Heart right ventricle (tissue), 12 donors: ENCODE measurements around the gene NELFCD. TPM values are rescaled to one million over a fixed set of nuclear protein-coding genes. Genes with fewer than 3 reads are reported as not detected.

Experiments used
- polyA plus RNA-seq, 2 donors: library from polyadenylated mRNA; stranded (reverse); fragments of 200-250 nt; gene quantifications; one replicate each; pipeline ENCODE4 v1.2.3, GENCODE V29; 2013
- total RNA-seq, 10 donors: library from RNA; stranded (reverse); fragmentation: NEBNext Ultra II Directional in 3 of 10; extraction: Animal tissue kit (Norgen Biotek cat#: 25700) in 3 of 10; gene quantifications; one replicate each; pipeline versions ENCODE4 v1.2.1 to v1.2.4, GENCODE V29; 2021 to 2023
- donor health status: ischemic (EF 13 %, LVEDD 7.1; RV severe dilation, severe dysfunction).
- donor health status: healthy with polysubstance abuse.
- donor health status: DM: no; HTN: yes; CAD: no.
- donor health status: DM: no; HTN: no; CAD: no.
- donor health status: ischemic (EF 25% LVEDD 6.9; RV normal size, moderate dysfunction).
- donor health status: ischemic (EF 25% LVEDD 5.7; RV mildly dilated, moderate dysfunction).
- donor health status: healthy.
- donor health status: nonischemic (EF 11% LVEDD 7.7; RV severe dilation, severe dysfunction).
- donor health status: DM: yes; HTN: yes; CAD: no.
- donor health status: PGD.
- donor health status: ischemic (EF 29% LVEDD 5.4; RV normal size, mild dysfunction).
- donor health status: nonischemic (EF 23%, LVEDD 6.1; RV moderate dilation, normal function).

The NELFCD gene
- total and polyA plus RNA-seq, 12 donors, result 22.8 to 48.1 (median 31.1) TPM

Other genes starting within 250 kb of the NELFCD start
- gene GNAS-AS1, start 130.4 kb upstream of the NELFCD start, total RNA-seq, result 1 to 10 TPM in 1 of 10 donors, under 1 TPM in 9; 0.15 to 1.5 (median 0.41) TPM
- gene GNAS-AS1, start 130.4 kb upstream of the NELFCD start, polyA plus RNA-seq, result 1 to 10 TPM in 1 of 2 donors, under 1 TPM in 1; 0.06 to 1.1 TPM
- 1,000 to 10,000 TPM; 1,348 to 2,208 (median 1,783) TPM for gene GNAS, start 128.5 kb upstream of the NELFCD start, total RNA-seq
- 1,000 to 10,000 TPM; 1,614 to 5,181 TPM for gene GNAS, start 128.5 kb upstream of the NELFCD start, polyA plus RNA-seq
- gene CTSZ, start 26.0 kb downstream of the NELFCD start, total RNA-seq, result 100 to 1,000 TPM in 8 of 10 donors, 10 to 100 TPM in 2; 87.9 to 278 (median 124) TPM
- 100 to 1,000 TPM in 1 of 2 donors, 10 to 100 TPM in 1; 83.9 to 135 TPM for gene CTSZ, start 26.0 kb downstream of the NELFCD start, polyA plus RNA-seq
- gene TUBB1, start 38.2 kb downstream of the NELFCD start, total RNA-seq, result under 1 TPM in 8 of 10 donors, not detected in 2; 0.17 to 0.38 (median 0.21) TPM
- gene TUBB1, start 38.2 kb downstream of the NELFCD start, polyA plus RNA-seq, result under 1 TPM; 0.07 to 0.13 TPM
- 100 to 1,000 TPM; 105 to 155 (median 121) TPM for gene ATP5F1E, start 51.1 kb downstream of the NELFCD start, total RNA-seq
- 10 to 100 TPM; 84.7 to 96.7 TPM for gene ATP5F1E, start 51.1 kb downstream of the NELFCD start, polyA plus RNA-seq
- gene PRELID3B, start 61.5 kb downstream of the NELFCD start, total RNA-seq, result 10 to 100 TPM; 41.4 to 55.9 (median 47.5) TPM
- gene PRELID3B, start 61.5 kb downstream of the NELFCD start, polyA plus RNA-seq, result 10 to 100 TPM; 11.5 to 26.1 TPM
- gene ZNF831, start 182.6 kb downstream of the NELFCD start, total RNA-seq, result under 1 TPM in 9 of 10 donors, not detected in 1; 0.02 to 0.72 (median 0.17) TPM
- under 1 TPM; 0.01 to 0.07 TPM for gene ZNF831, start 182.6 kb downstream of the NELFCD start, polyA plus RNA-seq